Measurements from ENCODE around the gene UBAC2. TPM values are rescaled to one million over a fixed set of nuclear protein-coding genes. Genes with fewer than 3 reads are reported as not detected.

UBAC2 gene
- total and polyA plus RNA-seq, 2 of the 8 experiments (the other 6 are each of a cell fraction or from before 2014, with no cell fraction given) = 75.9 to 76.9 TPM

DNA sequence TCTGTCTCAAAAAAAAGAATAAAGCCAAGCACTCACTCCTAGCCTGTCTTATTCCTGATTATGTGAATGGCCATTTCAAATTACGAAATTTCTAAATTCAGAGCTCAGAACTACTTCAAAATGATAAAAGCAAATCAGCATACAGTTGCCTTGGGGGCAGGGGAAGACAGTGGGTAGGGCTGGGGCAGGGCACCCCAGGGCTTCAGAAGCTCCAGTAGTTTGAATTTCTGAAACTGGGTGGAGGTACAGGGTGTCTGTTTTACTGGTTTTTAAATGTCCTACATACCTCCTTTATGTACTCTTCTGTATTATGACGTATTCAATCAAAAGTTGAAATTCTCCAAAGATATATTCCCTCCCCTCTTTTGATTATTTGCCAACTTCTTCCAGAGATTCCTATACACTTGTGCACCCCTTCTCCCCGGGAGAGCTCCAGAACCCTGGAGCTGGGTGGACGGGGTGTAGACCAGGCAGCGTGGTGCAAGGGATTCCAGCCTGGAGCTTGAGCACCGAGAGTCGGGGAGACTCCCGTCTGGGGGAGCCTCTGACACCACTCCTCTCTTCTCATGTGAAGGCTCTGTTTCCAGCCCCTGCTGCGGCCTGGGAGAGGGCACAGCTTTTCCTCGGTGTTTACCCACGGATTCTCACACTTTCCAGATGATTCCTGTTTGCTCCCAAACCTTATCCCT, 191.3 kb downstream of the UBAC2 start (continued):
- TF ChIP-seq CBX8 (IDR thresholded peaks at IDR 0.05; ENCODE audit: borderline replicate concordance, low read depth, low read length) = no peak
- TF ChIP-seq ASH2L (IDR thresholded peaks at IDR 0.05; ENCODE audit: low read length) = no peak
- TF ChIP-seq SIX5 (IDR thresholded peaks at IDR 0.05; ENCODE audit: low read depth, low read length) = no peak
- TF ChIP-seq SP2 (IDR thresholded peaks at IDR 0.05; ENCODE audit: low read length) = no peak
- TF ChIP-seq, protein P1, sequence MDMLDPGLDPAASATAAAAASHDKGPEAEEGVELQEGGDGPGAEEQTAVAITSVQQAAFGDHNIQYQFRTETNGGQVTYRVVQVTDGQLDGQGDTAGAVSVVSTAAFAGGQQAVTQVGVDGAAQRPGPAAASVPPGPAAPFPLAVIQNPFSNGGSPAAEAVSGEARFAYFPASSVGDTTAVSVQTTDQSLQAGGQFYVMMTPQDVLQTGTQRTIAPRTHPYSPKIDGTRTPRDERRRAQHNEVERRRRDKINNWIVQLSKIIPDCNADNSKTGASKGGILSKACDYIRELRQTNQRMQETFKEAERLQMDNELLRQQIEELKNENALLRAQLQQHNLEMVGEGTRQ (IDR thresholded peaks at IDR 0.05; ENCODE audit: low read length) = no peak
- TF ChIP-seq POLR2AphosphoS5 (IDR thresholded peaks at IDR 0.05; ENCODE audit: low read depth, low read length) = no peak
- no peak for TF ChIP-seq TAF7 (optimal IDR thresholded peaks at IDR 0.05; ENCODE audit: borderline replicate concordance, low read depth, low read length)
- no peak for TF ChIP-seq BACH1 (IDR thresholded peaks at IDR 0.05; ENCODE audit: low read length)
